ENCODE measurements around the gene SPSB1.

DNA sequence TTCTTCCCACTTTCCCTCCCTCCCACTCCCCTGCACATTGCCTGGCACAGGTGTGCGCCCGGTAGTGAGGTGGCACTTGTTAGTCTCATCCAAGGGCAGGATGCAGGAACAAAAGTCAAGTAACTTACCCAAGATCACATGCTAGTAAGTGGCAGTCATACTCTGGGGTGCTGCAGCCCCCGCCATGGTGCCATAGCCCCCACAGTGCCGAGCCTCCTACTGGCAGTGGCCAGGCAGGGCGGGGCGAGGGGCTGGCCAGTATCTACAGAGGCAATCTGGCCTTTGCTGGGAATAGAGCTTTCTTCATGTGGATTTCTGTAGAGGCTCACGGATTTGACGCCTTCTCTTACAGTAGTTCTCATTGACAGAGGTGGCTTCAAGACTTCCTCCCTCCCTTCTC is 31.2 kb upstream of the SPSB1 start:
- TF ChIP-seq, protein P1, sequence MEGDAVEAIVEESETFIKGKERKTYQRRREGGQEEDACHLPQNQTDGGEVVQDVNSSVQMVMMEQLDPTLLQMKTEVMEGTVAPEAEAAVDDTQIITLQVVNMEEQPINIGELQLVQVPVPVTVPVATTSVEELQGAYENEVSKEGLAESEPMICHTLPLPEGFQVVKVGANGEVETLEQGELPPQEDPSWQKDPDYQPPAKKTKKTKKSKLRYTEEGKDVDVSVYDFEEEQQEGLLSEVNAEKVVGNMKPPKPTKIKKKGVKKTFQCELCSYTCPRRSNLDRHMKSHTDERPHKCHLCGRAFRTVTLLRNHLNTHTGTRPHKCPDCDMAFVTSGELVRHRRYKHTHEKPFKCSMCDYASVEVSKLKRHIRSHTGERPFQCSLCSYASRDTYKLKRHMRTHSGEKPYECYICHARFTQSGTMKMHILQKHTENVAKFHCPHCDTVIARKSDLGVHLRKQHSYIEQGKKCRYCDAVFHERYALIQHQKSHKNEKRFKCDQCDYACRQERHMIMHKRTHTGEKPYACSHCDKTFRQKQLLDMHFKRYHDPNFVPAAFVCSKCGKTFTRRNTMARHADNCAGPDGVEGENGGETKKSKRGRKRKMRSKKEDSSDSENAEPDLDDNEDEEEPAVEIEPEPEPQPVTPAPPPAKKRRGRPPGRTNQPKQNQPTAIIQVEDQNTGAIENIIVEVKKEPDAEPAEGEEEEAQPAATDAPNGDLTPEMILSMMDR (IDR thresholded peaks at IDR 0.05), result no peak
- no peak for TF ChIP-seq POLR2A (IDR thresholded peaks at IDR 0.05)

All from uterus (tissue), 2 donors.